Measurements from ENCODE around the gene ACYP2. TPM values are rescaled to one million over a fixed set of nuclear protein-coding genes. Genes with fewer than 3 reads are reported as not detected.

Gene ACYP2
- total RNA-seq, 4 donors from 2014 or later: 15.4 to 28.7 (median 22.7) TPM

GRCh38 chr2:54308782-54309181, 193.4 kb downstream of the ACYP2 start:
- no peak overlapping the region for H3K27ac ChIP-seq (replicated peaks in 1 of 4)
- intact Hi-C loops (cut with DNase I): no loop called here
- DNase-seq (ENCODE audit: extremely low spot score): no peak
- H3K4me1 ChIP-seq: no peaks in the 10 kb centered on the region
- H3K9me3 ChIP-seq: no peaks in the 10 kb centered on the region
- H3K36me3 ChIP-seq: no peaks in the 10 kb centered on the region
- H3K27me3 ChIP-seq: no peaks in the 10 kb centered on the region
- 92% methylated on average over 2 of the region's 2 CpGs for WGBS
- H3K4me3 ChIP-seq: no peak overlapping the region
- TF ChIP-seq EP300 (IDR thresholded peaks at IDR 0.05) (no peak), POLR2AphosphoS5 (IDR thresholded peaks at IDR 0.05) (no peak), CTCF (IDR thresholded peaks at IDR 0.05) (no peak), POLR2A (IDR thresholded peaks at IDR 0.05; ENCODE audit: low read depth) (no peak)

DNA sequence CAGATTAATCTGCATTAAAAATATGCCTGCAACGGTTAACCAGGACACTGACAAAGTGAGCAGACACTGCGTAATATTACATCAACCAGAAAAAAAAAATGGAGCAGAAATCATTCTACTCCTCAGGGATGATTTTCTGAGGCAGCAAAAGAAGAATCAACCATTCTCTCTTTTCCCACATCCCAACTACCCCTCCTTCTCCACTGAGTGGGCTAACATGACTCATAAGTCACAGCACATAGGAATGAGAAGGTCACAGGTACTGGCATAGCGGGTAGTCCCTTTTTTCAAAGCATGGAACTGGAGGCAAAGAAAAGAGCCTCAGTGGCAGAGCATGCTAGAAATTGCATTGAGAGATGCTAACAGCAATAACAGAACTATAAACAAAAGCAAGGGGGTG, 194.9 kb downstream of the ACYP2 start:
- no peak for DNase-seq (ENCODE audit: extremely low spot score)
- no peaks in the 10 kb centered on the region for H3K36me3 ChIP-seq
- no peaks in the 10 kb centered on the region for H3K4me1 ChIP-seq
- WGBS: 82% methylated on average over 3 of the region's 3 CpGs
- H3K27me3 ChIP-seq: no peaks in the 10 kb centered on the region
- no peak overlapping the region for H3K4me3 ChIP-seq
- H3K27ac ChIP-seq (replicated peaks in 1 of 4): no peak overlapping the region
- H3K9me3 ChIP-seq: no peaks in the 10 kb centered on the region
- TF ChIP-seq POLR2A (IDR thresholded peaks at IDR 0.05; ENCODE audit: low read depth) (no peak), POLR2AphosphoS5 (IDR thresholded peaks at IDR 0.05) (no peak), EP300 (IDR thresholded peaks at IDR 0.05) (no peak), CTCF (IDR thresholded peaks at IDR 0.05) (no peak)
- intact Hi-C loops (cut with DNase I): no loop called here

- no peak overlapping the region for H3K4me3 ChIP-seq
- intact Hi-C loops (cut with DNase I): no loop called here
- 73% methylated on average over 2 of the region's 2 CpGs for WGBS
- H3K27me3 ChIP-seq: no peaks in the 10 kb centered on the region
- TF ChIP-seq EP300 (IDR thresholded peaks at IDR 0.05): no peak
- no peak for TF ChIP-seq POLR2AphosphoS5 (IDR thresholded peaks at IDR 0.05)
- no peak for TF ChIP-seq POLR2A (IDR thresholded peaks at IDR 0.05; ENCODE audit: low read depth)
- no peak for TF ChIP-seq CTCF (IDR thresholded peaks at IDR 0.05)
- no peak overlapping the region for H3K27ac ChIP-seq (replicated peaks in 1 of 4)
- DNase-seq (ENCODE audit: extremely low spot score): no peak
- H3K4me1 ChIP-seq: no peaks in the 10 kb centered on the region
- peaks cover 0 to 3% (median 0%) of the 10 kb centered on the region in 4 donors for H3K9me3 ChIP-seq
- no peaks in the 10 kb centered on the region for H3K36me3 ChIP-seq
Measured at GRCh38 chr2:54310961-54311360, 195.5 kb downstream of the ACYP2 start.

- Histone ChIP-seq H3K36me3 (no peaks in the 10 kb centered on the region), H3K27me3 (no peaks in the 10 kb centered on the region), H3K4me3 (no peak overlapping the region), H3K27ac (replicated peaks in 1 of 4) (no peak overlapping the region), H3K9me3 (peaks cover 0 to 4% (median 0%) of the 10 kb centered on the region in 4 donors), H3K4me1 (no peaks in the 10 kb centered on the region)
- no peak for DNase-seq (ENCODE audit: extremely low spot score)
- WGBS: 93% methylated on average over 10 of the region's 10 CpGs
- TF ChIP-seq POLR2A (IDR thresholded peaks at IDR 0.05; ENCODE audit: low read depth): no peak
- no peak for TF ChIP-seq EP300 (IDR thresholded peaks at IDR 0.05)
- TF ChIP-seq POLR2AphosphoS5 (IDR thresholded peaks at IDR 0.05): no peak
- intact Hi-C loops (cut with DNase I): no loop called here
Measured at GRCh38 chr2:54313147-54313546, 197.7 kb downstream of the ACYP2 start.

DNA sequence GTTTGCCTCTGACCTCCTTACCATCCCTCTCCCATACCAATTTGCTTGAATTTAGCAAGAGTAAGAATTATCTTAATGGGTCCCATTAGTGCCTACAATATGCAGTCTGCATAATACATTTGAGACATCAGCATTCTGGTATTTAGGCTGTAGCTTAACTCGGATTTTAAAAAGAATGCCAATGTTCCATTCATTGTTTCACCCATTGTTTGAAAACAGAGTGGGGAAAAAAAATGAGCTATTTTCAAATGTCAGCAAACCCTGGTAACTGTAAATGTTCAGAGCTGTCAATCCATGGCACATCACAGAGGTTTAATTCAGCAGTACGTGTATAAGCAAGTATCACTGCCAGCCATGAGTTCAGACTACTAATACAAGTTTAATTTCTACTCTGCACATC, 202.6 kb downstream of the ACYP2 start:
- intact Hi-C loops (cut with DNase I): no loop called here
- Histone ChIP-seq H3K4me3 (no peak overlapping the region), H3K27me3 (no peaks in the 10 kb centered on the region), H3K27ac (replicated peaks in 1 of 4) (no peak overlapping the region), H3K36me3 (no peaks in the 10 kb centered on the region), H3K9me3 (peaks cover 0 to 4% (median 0%) of the 10 kb centered on the region in 4 donors), H3K4me1 (no peaks in the 10 kb centered on the region)
- TF ChIP-seq POLR2AphosphoS5 (IDR thresholded peaks at IDR 0.05) (no peak), CTCF (IDR thresholded peaks at IDR 0.05) (no peak), POLR2A (IDR thresholded peaks at IDR 0.05; ENCODE audit: low read depth) (no peak), EP300 (IDR thresholded peaks at IDR 0.05) (no peak)
- WGBS: 37% methylated on average over 2 of the region's 2 CpGs
- no peak for DNase-seq (ENCODE audit: extremely low spot score)
